Activated gamma-delta T cell treated with anti-CD3 and anti-CD28 coated beads, Interleukin-2, amount 50 U/mL, for 16 hours (primary cell): ENCODE data around the gene DGKE.

ENCODE experiments used
- DNase-seq: peaks from one replicate; pipeline ENCODE4 v3.0.0-alpha.2; 2020; ENCODE audit warnings: low read depth

DGKE gene

DNA sequence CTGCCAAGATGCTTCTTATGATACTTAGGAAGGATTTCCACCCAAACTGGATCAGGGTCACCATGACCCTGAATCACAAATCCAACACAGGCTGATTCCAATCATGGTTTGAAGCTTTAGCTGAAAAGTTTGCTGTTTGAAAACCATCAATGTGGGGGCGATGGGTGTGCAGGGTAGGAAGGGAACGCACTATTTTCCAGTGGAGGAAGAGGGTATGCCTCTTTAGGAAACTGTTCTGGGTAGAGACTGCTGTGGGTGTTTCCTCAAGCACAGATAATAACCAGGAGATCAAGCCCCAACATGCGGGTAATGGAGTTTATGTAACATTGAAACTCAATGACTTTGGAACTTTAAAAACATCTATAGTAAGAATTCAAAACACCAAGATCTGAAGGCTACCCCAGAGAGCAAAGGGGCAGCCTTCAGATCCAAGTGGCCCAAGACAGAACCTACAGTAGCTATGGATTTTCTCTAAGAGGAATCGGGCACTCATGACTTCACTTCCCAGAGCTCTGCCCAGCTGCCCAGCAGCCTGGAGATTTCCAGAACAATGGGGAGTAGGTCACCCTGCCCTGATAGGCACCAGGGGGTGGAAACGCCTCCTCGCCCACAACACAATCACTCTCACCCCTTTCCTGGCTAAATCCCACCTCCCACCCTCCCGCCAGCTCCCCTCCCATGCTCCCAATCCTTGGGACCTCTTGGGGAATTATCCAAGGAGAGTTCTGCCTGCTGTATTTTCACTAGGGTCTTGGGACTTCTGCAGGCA is 57.1 kb downstream of the DGKE start:
- no peak for DNase-seq

DNA sequence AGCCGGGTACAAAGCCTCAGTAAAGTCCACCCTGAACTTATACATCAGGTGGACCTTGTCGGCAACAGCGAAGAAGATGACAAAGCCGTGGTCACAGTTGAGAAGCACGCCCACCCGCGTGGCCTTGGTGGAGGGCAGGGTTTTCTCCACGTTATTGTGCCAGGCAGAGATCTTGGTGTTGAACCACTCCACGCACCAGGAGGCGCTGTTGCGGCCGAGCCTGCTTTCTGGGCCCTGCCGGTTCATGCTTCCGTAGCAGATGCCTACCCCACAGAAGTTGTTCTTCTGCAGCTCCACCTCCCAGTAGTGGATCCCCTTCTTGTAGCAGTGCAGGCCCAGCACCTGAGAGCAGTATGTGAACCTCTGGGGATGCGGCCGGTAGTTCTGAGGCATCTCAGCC is 57.8 kb downstream of the DGKE start:
- DNase-seq = peak; percentile 31

DNA sequence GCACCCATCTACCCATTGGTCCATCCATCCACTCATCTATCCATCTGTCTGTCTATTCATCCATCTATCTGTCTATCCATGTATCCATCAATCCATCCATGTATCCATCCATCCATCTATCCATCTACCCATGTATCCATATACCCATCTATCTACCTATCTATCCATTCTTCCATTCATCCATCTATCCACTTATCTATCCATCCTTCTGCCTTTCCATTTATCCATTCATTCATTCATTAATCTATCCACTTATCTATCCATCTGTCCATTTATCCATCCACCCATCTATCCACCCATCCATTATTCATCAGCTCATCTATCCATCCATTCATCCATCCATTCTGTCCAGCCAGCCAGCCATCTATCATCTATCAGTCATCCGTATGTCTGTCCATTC is 58.4 kb downstream of the DGKE start:
- DNase-seq = no peak

DNA sequence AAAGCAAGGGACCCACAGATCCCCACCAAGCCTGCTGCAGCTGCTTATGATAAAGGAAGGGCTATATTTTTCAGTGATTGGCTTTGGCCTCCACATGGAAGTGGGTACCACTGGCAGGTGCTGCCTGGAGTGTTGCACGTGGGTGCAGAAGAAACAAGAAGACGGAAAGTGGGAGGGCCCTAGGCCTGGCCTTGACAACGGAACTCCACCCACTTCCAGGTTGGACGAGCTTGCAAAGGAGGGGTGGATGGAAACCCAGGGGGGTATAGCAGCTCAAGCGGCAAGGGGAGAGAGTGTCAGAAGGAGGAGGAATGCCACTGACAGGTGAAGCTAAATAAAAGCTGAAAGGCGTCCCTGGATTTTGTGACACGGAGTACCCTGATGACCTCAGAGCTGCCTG is 59.6 kb downstream of the DGKE start:
- no peak for DNase-seq

DNA sequence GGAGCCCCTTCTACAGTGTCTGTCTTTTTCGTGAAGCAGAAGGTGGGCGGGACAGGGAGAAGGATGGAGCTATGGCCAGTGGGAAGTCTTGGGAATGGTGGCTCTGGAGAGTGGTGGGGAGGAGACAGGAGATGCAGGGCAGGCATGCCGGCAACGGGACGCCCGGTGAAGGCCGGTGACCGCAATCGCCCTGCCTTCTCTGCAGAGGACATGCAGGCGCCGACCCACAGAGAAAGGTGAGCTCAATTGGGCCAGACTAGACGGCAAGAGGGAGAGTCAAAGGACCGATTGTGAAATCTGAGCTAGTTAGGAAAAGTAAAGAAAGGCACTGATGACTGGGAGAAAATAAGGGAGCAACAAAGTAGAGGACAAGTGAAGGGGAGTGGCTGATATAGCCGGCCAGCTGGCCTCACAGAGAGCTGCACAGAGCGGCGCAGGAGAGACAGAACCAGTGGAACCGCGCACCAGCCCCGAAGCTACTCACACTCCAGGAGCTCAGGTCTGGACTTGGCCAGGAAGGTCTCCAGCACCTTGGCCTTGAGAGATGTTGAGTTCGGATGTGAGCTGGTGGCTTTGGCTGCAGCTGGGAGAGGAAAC is 61.0 kb downstream of the DGKE start:
- DNase-seq = no peak

DNA sequence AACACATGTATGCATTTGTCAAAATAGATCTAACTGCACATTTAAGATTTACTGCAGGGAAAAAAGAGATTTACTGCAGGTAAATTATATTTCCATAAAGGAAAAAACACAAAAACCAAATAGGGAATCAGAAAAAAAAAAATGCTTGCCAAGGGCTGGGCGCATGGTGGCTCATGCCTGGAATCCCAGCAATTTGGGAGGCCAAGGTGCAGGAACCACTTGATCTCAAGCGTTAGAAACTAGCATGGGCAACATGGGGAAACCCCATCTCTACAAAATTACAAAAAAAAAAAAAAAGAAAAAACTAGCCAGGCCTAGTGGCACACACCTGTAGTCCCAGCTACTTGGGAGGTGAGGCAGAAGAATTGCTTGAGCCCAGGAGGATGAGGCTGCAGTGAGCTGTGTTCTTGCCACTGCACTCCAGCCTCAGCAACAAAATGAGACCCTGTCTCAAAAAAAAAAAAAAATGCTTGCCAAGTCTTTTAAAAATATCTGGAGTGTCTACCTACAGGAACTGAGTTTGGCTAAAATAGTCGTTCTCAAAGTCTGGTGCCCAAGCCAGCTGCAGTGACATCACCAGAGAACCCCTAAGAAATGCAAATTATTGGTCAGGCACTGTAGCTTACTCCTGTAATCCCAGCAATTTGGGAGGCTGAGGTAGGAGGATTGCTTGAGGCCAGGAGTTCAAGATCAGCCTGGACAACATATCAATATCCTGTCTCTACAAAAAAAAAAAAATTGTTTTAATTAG is 62.4 kb downstream of the DGKE start:
- DNase-seq = no peak

DNA sequence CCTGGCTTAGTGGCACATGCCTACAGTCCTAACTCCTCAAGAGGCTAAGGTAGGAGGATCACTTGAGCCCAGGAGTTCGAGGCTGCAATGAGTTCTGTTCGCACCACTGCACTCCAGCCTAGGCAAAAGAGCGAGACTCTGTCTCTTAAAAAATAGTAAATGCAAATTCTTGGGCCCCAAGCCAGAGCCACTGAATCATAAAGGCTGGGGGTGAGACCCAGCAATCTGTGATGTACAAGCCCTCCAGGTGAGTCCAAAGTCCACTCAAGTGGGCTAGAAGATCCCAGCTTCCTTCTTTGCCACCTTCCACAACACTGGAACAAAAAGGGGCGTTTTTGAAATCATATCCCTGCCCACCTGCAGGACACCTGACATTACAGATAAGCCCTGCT is 63.0 kb downstream of the DGKE start:
- DNase-seq = no peak

DNA sequence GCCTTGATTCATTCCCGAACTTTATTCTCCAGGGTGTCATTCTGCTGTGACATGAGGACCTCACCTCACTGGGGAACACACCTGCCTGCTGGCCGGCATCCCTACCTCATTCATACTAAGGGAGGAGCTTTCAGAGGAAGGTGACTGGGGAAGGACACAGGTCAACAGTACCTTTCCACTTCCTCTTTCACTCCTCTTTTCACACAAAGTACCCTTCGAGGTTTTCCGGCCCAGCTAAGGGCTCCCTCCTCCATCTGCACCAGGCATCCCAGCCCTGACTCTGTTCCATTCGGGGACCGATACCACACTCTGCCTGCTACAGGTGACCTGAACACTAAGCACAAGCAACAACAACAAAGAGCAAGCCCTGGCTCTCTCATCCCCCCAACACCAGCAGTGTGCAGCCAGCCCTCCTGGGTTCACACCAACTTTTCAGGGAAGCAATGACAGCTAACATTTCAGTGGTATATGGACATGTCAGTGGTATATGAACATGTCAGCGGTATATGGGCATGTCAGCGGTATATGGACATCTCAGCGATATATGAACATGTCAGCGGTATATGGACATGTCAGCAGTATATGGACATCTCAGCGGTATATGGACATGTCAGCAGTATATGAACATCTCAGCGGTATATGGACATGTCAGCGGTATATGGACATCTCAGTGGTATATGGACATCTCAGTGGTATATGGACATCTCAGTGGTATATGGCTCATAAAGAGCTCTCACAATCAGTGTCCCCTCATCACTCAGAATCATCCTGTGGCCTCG is 63.9 kb downstream of the DGKE start:
- no peak for DNase-seq

DNA sequence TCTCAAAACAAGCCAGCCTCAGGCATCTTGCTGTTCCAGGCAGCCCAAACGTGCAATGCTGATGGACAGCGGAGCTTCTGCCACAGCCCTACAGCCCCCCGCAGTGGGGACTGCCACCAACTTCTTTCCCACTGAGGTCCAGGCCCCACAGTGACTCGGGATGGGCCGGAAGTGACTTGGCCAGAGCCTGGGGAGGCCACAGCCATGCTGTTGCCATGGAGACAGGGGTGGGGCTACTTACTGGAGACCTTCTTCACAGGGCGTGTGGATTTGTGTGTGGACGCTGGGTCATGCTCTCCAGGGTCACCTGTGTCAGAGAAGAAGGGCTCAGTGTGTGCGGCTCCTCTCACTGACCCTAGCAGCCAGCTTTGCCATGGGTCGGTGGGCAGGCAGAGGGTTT is 64.9 kb downstream of the DGKE start:
- DNase-seq = no peak

DNA sequence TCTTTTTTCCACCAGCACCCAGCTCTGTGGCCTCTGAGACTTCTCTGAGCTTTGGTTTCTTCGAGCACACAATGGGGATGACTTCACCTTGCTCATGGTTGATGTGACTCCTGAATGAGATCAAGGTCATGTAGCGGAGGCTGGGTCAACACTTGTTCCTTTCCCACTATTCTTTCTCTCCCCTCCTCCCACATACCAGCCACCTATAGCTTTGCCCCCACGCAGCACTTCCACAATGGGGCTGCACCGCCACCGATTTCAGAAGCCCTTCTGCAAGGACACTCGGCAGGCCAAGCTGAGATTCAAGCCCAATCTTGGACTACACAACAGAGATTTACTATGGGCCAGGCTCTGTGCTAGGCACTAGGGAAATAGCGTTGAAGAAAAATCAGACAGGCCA is 65.5 kb downstream of the DGKE start:
- no peak for DNase-seq

DNA sequence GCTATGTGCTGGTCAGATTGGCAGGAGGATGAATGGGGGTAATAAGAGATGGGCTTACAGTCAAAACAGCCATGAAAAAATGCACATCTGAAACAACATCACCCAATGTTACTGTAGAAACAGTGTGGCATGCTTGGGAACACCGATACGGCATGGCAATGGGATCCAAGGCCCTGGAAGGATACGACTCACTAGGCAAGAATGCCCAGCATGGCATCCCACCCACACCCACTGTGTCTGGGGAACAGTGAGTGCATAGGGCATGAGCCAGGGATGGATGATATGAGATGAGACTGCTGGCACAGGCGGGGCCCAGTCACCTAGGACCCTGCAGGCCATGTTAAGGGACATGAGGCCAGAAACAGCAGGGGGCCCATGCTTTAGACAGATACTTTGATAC is 68.4 kb downstream of the DGKE start:
- no peak for DNase-seq

DNA sequence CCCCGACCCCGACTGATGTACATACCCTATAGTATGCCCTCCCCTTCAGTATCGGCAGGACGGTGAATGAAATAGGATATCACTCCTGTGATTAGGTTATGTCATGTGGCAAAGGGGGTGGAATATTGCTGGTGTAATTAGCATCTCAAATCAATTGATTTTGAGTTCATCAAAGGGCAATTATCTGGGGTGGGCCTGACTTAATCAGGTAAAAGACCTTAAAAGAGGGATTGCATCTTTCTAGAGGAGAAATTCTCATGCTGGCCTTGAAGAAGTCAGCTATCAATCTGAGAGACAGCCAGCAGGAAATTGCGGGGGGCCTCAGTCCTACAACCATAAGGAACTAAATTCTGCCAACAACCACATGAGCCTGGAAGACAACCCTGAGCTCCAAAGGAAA is 69.6 kb downstream of the DGKE start:
- DNase-seq = no peak

DNA sequence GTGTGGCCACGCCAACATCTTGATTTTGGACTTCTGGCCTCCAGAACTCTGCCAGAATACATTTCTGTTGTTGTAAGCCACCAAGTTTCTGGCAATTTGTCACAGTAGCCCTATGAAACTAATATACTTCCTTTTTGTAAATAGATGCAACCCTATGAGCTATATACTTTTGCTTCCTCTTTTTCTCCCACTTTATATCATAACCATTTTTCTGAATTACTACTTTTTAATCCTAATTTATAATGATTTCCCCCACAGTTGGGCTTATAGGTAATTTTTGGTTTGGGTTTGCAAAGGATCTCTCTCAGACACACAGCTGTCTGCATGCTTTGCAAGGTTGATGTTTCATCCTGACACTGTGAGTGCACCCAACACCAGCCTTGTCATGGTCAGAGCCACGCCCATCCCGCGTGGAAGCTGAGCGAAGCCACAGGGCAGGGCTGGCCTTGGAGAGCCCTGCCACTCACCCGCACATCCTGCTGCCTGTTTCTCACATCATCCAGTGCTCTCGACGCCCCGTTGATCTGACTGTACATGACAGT is 74.1 kb downstream of the DGKE start:
- DNase-seq = no peak

DNA sequence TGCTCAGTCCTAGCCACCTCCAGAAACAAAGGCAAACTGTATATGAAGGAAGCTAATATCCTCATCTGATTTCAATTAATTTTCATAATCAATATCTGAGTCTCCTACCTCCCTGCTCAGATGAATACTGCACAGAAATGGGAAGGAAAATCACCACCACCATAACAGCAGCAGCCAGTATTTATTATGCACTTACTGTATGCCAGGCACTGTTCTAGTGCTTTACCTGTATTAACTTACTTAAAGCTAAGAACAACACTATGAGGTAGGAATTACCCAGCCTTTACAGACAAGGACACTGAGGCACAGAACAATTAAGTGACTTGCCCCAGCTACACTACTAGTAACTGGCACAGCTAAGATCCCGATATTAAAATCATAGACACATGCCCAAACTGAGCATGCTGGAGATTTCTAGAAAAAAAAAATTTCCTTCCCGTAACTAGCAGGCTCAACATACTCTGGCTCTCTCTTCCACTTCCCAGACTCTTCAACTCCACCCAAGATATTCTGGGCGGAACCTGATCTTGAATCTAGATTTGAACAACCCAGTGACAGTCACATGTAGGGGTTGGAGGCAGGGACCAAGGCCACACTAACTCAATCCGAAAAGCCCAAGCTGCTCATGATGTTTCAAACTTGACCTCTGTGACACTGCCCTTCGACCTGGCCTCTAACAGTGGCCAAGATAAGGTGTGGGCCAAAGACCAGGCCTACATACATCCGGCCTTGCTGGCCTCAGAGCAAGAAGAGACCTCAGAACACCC is 76.0 kb downstream of the DGKE start:
- DNase-seq = no peak

DNA sequence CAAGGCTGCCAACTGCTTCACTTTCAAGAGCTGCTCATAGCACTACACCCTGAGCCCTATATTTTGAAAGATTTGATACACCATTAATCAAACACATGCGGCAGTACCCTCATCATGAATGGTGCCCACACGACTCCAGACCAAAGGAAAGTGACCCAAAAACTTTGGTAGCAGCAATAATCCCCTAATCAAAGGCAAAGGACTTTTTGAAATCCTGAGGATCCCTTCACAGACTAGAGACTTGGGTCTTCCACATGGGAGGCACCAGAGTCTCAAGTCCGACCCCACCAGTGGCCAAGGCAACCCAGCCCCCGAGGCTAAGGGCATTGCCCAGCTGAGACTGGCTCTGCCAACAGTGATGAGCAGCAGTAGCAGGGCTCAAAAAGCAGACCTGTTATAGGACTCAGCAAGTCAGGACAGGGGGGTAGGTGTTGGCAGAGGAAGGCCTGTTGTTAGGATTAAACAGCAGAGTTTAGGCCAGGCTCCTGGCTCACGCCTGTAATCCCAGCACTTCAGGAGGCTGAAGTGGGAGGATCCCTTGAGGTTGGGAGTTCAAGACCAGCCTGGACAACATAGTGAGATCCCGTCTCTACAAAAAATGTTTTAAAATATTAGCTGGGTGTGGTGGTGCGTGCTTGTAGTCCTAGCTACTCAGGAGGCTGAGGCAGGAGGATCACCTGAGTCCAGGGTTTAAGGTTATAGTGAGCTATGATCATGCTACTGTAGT is 76.7 kb downstream of the DGKE start:
- DNase-seq = no peak

DNA sequence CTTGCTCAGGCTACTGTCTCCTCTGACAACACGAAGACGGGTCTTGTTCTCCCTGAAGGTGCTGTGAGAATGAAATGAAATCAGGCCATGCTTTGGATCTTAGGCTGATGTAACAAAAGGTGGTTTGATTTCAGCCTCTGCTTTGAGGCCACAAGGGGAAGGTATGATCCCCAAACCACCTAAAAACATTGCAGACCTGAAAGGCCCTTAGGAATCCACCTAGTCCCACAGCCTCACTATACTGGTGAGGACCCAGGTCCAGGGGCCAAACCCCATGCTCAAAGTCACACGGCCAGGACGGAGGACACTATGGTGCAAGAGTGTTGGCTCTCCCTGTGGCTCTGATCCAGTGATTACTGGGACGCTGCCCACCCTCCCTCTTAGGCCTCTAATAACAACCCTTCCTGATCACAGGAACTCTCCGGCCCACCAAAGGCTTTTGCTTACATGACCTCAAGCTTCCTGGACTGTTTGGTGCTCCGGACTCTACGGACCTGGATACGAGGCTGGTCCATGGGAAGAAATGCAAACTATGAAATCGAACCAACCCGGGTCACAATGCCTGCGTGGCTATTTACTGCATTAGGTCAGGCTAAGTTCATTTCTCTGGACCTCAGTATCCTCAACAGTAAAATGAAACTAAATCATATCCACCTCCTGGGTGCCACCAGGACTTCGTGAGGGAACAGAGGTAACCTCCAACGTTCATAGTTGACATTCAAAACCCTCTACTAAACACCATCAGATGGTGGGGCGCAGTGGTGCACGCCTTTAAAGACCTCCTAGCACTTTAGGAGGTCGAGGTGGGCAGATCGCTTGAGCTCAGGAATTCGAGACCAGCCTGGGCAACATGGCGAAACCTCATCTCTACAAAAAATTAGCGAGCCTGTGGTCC is 78.4 kb downstream of the DGKE start:
- no peak for DNase-seq

DNA sequence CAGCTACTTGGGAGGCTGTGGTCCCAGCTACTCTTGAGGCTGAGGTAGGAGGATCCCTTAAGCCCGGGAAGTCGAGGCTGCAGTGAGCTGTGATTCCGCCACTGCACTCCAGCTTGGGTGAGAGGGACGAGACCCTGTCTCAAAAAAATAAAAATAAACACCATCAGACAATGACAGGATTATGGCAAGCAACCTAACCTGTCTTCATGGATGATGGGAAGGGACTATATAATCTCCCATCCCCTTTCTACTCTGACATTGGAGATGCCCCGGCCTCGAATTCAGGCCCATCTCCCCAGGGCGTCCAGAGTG is 79.0 kb downstream of the DGKE start:
- no peak for DNase-seq

DNA sequence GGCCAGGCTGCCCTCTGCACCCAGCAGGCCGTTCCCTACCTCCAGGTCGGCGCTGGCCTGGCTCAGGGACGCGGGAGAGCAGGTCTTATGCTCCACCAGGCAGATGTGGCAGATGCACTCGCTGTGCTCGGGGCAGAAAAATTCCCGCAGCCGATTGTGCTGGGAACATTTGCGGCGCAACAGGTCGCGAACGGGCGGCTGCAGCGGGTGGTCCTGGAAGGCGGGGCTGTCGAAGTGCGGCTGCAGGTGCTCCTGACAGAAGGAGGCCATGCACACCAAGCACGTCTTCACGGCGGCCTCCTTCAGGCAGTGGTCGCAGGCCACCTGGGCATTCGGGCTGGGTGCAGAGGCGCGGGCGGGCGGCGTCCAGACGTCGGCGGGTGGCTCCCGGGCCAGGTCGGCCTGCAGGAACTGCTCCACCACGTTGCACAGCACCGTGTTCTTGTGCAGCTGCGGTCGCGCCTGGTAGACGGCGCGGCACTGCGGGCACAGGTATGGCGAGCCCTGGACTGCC is 79.5 kb downstream of the DGKE start:
- DNase-seq = peak; percentile 17

DNA sequence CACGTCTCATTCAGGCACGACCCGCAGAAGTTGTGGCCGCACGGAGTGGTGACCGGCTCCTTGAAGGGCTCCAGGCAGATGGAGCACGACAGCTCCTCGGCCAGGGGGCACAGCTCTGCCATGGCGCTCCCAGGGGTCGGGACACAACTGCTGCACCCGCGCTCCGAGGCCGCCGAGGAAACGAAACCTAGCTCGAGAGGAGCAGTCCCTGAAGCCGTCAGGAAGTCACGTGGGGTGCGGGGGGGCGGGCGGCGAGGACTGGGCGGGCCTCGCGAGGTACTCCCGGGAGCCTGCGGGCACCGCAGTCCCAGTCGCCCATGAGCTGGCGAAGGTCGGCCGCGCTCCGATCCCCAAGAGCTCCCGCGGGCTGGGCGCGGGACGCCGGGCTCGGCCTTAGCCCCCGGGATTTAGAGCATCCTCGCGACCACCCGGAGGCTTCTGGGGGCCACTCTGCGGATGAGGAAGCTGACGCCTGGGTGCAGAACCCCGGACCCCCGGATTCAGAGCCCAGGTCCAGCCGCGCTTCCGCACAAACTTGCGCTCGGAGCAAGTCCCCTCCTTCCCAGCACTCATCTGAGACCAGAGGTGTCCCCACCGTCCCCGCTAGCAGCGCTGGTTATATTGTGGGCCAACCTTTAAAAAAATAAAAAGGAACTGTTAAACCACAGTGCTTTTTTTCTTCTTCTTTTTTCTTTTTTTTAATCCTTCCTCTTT is 80.1 kb downstream of the DGKE start, which contains the start of gene TRIM25:
Gene TRIM25 (minus strand): TSS at position 183 of the 714 bp plus-strand sequence. CDS start 61 bp downstream, at position 122.
- peak; percentile 78 for DNase-seq
